ENCODE measurements around the gene PIM1. TPM values are rescaled to one million over a fixed set of nuclear protein-coding genes. Genes with fewer than 3 reads are reported as not detected.

Gene PIM1
- total and polyA plus RNA-seq, 9 of the 15 experiments (the other 6 are each of a cell fraction or from before 2014, with no cell fraction given): 19.0 to 789 (median 212) TPM

GRCh38 chr6:37169496-37170272, at the start of gene PIM1 (continued):
- TF ChIP-seq SAFB2 (IDR thresholded peaks at IDR 0.05; ENCODE audit: borderline replicate concordance, low read depth, low read length, severe bottlenecking) (no peak), ZNF184 (CRISPR knock-in tag; IDR thresholded peaks at IDR 0.05) (no peak), ZNF224 (CRISPR knock-in tag; IDR thresholded peaks at IDR 0.05) (0 out of 2 replicates have a peak, but pooled peaks have one; percentile 16), MEF2A (IDR thresholded peaks at IDR 0.05; ENCODE audit: control insufficient read depth, low read depth, low read length) (no peak), ZNF449 (CRISPR knock-in tag; IDR thresholded peaks at IDR 0.05) (no peak), TCF15 (CRISPR knock-in tag; IDR thresholded peaks at IDR 0.05) (no peak), ZBTB17 (CRISPR knock-in tag; IDR thresholded peaks at IDR 0.05) (no peak), HCFC1 (IDR thresholded peaks at IDR 0.05; ENCODE audit: low read depth, low read length) (no peak), ZBTB33 (CRISPR knock-in tag; IDR thresholded peaks at IDR 0.05) (peak; percentile 58), ATF3 (IDR thresholded peaks at IDR 0.05) (peak; percentile 27; the same call in 1 of the 2 replicates), ATF3 (CRISPR knock-in tag; conservative IDR thresholded peaks at IDR 0.05) (no peak; the same call in 1 of the 2 replicates), MBD2 (IDR thresholded peaks at IDR 0.05; ENCODE audit: borderline replicate concordance, low read depth) (peak; percentile 90; the same call in 1 of the 2 replicates), KLF6 (CRISPR knock-in tag; IDR thresholded peaks at IDR 0.05; ENCODE audit: borderline replicate concordance) (peak; percentile 53; the same call in 1 of the 2 replicates), KDM2B (CRISPR knock-in tag; IDR thresholded peaks at IDR 0.05) (no peak), ELF1 (tag; IDR thresholded peaks at IDR 0.05) (no peak), RBBP5 (IDR thresholded peaks at IDR 0.05; ENCODE audit: borderline replicate concordance, insufficient read depth, low read length, poor library complexity, severe bottlenecking) (peak; percentile 67), GTF2F1 (IDR thresholded peaks at IDR 0.05; ENCODE audit: low read depth, low read length) (peak; percentile 82; the same call in 1 of the 2 replicates), NRF1 (conservative IDR thresholded peaks at IDR 0.05 in 1 of 2, IDR thresholded peaks at IDR 0.05 in 1 of 2) (peak; percentile 2 to 52; a peak in 3 of 4 replicates), ELF2 (CRISPR knock-in tag; IDR thresholded peaks at IDR 0.05) (0 out of 2 replicates have a peak, but pooled peaks have one; percentile 40), FOS (IDR thresholded peaks at IDR 0.05; ENCODE audit: extremely low read depth, insufficient read length) (no peak), NR1H2 (CRISPR knock-in tag; IDR thresholded peaks at IDR 0.05) (0 out of 2 replicates have a peak, but pooled peaks have one; percentile 19), ZNF384 (IDR thresholded peaks at IDR 0.05; ENCODE audit: low read depth, low read length) (peak; percentile 2; the same call in 1 of the 2 replicates), CHD2 (IDR thresholded peaks at IDR 0.05; ENCODE audit: low read depth, low read length) (peak; percentile 73; the same call in 1 of the 2 replicates), CBFA2T2 (conservative IDR thresholded peaks at IDR 0.05) (no peak)
